DMS53 treated with DMSO at 0.1 percent for 48 hours (cell line): ENCODE data around the gene CCDC40.

ENCODE experiments used
- DNase-seq: peaks from one replicate; lab custom pipeline; 2025; ENCODE audit not compliant: unreplicated experiment; lab: John Stamatoyannopoulos, UW

Gene CCDC40

DNA sequence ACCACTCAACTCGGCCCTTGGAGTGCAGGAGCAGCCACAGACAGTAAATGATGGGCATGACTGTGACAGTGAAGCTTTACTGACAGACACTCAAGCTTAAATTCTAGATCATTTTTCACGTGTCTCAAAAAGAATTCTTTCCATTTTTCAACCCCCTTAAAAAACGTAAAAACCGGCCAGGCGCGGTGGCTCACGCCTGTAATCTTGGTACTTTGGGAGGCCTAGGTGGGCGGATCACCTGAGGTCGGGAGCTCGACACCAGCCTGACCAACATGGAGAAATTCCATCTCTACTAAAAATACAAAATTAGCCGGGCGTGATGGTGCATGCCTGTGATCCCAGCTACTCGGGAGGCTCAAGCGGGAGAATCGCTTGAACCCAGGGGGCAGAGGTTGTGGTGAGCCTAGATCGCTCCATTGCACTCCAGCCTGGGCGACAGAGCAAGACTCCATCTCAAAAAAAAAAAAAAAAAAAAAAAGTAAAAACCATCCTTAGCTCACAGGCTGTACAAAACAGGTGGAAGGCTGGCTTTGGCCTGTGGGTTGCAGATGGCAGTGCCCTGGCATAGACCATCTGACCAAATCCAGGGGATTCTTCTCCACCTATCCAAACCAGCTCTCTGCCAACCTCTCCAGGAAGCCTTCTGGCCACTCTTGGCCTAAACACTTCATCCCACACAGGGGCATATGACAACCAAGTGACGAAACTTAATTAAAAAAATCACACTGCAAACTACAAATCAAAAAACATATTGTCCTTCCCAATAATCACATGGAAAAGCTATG is 19.0 kb upstream of the CCDC40 start:
- no peak for DNase-seq

DNA sequence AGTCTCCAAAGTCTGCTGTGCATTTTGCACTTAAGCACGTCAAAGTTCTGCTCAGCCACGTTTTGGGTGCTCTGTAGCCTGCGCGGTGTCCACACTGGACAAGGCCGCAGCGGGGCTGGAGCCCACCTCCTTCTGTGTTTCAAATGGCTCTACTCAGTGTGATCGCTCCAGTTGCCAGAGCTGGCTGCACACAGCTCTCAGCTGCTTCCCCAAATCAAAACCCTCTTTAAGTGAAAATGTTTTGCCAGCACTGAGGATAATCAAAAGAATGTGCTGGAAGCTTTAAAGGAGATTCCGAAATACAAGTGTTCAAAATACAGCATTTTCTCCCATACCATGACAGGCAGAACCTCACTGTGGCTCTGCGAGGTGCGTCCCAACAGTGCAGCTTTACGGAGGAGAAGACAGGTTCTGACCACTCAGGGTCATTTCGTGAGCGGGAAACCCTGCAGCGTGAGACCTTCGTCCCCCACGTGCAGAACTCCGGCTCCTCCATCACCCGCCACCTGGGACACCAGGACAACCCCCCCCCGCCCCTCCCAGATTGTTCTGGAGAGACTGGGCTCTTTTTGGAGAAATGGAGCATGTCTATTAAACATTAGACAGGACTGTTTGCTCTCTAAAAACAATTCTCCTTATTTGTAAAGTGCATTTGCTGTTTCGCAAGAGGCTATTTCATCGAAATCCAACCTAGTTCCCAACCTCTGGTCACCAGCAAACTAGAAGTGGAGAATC is 17.4 kb upstream of the CCDC40 start:
- DNase-seq = no peak

DNA sequence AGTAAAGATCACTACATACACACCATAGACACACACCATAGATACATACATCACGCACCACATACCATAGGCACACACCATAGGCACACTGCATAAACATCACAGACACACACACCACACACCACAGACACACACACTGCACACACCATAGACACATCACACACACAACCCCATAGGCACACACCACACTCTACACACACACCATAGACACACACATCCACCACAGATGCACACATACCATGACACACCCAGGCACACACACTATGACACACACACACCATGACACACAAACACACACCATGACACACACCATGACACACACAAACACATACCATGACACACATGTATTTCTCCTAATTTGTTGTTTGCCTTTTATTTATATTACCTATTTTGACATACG is 14.8 kb upstream of the CCDC40 start:
- DNase-seq = no peak

DNA sequence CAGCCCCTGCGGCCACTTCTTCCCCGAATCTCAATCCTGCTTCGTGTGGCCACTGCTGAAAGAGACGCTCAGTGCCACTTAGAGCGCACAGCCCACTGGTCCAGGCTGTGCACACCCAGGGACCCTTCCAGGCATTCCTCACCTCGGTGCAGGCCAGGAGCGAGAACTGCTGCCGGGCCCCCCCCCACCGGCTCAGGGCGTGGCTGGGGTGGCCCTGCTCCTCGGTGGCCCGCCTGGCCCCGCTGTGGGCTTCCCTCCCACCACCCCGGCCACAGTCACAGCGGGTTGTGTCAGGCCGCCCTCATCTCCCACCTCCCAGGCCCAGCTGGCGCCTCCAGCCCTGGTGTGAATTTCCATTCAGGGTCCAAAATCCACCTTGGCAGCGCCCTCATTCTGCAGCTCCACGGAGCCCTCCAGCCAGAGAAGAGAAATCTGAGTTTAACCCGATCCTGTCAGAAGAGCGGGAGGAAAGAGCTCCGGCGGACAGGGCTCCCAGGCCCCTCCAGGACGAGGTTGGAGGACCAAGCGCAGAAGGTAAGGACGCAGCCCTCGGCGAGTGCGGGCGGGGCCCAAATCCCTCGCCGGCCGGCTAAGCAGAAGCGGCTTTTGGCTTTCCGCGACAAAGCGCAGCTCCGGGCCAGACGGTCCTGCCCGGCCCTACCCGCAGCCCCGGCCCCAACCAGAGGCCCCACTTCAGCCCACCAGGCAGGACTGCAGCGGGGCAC is 12.8 kb upstream of the CCDC40 start:
- no peak for DNase-seq

DNA sequence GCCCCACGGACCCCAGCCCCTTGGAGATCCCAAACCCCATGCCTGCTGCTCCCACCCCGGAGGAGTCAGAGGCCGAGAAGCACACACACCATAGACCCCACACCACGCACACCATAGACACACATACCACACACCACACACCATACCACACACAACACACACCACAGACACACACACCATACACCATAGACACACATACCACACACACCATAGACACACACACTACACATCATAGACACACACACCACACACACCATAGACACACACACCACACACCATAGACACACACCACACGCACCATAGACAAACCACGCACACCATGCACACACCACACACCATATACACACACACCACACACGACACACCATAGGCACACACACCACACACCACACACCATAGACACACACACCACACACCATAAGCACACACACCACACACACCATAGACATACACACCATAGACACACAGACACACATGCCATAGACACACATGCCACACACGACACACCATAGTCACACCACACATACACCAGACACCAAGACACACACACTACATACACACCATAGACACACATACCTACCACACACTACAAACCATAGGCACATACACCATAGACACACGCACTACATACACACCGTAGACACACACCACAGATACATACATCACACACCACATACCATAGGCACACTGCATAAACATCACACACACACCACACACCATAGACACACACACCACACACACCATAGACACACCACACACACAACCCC is 12.1 kb upstream of the CCDC40 start:
- DNase-seq = no peak

DNA sequence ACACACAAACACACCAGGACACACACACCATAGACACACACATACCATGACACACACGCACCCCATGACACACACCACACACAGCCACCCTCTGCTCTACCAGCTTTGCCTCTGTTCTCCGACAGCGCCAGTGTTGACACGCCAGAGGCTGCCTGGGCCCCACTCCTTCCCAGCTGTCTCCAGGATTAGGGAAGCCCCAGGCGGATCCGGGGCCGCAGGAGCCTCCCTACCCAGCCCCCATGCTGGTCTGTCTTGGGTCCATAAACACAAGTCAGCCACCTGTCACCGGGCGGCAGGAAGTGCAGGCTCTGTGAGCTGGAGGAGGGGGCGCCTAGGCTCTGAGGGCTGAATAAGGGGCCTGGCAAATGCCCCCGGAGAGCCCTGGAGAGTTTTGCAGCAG is 11.3 kb upstream of the CCDC40 start:
- DNase-seq = peak; percentile 31

DNA sequence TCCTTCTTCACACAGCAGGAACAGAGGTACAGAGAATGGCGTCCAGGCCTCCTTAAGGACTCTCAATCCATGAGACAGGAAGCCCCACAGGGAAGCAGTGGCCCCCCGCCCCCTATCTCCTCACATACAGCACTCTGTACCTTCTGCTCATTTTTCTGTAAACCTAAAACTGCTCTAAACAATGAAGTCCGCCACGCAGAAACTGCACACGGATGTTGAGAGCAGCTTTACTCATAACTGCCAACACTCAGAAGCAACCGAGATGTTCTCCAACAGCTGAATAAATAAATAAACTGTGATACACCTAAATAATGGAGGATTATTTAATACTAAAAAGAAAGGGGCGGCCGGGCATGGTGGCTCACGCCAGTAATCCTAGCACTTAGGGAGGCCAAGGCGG is 10.6 kb upstream of the CCDC40 start:
- no peak for DNase-seq

DNA sequence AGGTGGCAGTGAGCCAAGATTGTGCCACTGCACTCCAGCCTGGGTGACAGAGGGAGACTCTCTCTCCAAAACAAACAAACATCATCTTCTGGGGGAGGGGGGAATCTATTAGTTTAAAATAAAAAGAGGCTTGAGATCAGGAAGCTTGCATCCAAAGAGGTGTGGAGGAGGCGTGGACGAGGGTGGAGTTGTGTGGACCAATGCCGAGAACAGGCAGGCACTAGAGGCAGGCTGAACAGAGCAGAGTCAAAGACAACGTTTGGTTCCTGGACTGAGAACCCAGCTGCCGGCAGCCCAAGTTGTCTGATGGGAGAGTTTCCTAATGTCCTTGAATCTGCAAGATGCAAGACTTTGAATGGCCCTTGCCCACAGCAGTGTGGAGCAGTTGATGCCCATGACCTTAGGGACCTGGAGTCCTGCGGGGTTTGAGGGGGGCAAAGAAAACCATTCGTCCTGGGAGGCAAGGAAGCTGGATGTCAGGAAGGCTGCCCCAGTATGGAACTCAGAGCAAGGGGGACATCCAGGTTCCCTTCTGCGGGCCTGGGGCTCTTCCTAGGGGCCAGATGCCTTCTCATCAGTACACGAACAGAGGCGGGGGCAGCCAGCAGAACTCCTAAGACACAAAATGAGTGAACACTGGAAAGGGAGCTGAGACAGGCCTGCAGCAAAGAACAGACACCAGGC is 9.9 kb upstream of the CCDC40 start:
- peak; percentile 29 for DNase-seq

DNA sequence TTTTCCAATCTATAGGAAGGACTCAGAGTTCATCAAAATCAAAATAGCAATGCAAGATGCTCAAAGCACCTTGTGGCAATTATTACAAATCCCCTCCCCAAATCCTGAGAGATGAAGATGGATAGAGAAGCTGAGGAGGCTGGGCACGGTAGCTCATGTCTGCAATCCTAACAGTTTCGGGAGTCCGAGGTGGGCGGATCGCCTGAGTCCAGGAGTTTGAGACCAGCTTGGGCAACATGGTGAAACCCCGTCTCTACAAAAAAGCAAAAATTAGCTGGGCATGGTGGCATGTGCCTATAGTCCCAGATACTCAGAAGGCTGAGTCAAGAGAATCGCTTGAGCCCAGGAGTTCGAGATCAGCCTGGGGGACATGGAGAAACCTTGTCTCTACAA is 9.4 kb upstream of the CCDC40 start:
- no peak for DNase-seq

DNA sequence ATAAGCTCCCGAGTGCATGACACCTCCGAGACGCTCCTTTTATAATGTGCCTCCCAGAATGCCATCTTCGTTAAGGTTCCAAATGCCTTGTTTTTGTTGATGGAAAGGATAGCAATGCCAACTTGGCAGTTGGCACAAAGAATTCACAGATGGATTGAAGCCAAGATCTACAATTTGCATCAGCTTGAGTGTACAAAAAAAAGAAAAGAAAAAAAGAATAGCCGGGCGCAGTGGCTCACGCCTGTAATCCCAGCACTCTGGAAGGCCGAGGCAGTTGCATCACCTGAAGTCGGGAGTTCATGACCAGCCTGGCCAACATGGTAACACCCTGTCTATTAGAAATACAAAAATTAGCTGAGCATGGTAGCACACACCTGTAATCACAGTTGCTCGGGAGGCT is 8.4 kb upstream of the CCDC40 start:
- no peak for DNase-seq

DNA sequence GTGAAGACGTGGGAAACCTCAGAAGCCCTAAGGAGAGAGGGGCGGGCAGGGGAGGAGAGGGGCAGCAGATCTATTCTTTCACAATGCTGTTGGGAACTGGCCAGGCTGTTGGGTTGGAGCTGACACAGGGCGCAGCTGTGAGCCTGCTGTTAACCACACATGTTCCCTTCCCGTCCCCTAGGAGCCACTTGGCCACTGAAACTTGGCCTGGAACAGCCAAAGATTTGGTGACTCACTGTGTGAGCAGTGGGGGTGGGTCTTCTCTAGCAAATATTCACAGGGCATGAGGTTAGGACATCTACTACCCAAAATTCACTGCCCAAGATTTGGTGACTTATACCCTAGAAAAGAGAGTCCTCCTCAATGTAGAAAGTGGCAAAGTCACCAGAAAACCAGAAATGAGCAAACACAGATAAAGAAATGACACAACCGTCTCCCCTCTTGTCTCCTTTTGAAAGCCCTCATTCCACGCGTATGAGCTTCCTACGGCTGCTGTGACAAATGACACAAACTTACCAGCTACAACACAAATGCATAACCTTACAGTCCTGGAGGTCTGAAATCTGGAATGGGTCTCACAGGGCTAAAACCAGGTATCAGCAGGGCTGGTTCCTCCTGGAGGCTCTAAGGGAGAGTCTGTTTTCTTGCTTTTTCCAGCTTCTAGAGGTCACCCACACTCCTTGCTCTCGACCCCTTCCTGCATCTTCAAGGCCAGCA is 7.0 kb upstream of the CCDC40 start:
- DNase-seq = no peak

DNA sequence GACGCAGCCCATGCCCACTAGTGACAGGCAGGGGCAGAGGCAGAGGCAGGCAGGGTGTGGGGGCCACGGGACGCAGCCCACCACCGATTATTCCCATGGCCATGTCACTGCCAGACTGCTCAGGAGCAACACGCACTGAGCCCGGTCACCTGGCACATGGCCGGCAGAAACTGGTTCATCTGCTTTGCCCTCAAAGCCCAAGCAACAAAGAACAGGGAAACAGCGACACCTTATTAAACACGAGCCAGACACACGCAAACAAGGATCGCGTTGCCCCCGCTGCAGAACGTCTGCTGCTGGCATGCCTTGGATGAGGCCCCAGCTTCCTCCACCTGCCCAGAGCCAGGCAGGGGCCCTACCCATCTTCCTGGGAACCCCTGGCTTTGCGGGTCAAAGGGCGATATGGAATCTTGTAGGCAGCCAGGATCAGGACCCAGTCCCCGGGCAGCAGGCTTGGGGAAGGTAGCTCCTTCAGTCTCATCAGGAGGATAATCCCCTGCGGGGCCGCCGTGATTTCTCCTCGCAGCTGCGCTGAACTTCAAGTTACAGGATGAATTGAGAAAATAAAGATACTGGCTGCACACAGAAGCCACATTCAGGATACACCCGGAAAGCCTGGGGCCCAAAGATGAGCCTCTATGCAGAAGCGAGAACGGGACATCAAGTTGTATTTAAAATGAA is 5.6 kb upstream of the CCDC40 start:
- peak; percentile 85 for DNase-seq

DNA sequence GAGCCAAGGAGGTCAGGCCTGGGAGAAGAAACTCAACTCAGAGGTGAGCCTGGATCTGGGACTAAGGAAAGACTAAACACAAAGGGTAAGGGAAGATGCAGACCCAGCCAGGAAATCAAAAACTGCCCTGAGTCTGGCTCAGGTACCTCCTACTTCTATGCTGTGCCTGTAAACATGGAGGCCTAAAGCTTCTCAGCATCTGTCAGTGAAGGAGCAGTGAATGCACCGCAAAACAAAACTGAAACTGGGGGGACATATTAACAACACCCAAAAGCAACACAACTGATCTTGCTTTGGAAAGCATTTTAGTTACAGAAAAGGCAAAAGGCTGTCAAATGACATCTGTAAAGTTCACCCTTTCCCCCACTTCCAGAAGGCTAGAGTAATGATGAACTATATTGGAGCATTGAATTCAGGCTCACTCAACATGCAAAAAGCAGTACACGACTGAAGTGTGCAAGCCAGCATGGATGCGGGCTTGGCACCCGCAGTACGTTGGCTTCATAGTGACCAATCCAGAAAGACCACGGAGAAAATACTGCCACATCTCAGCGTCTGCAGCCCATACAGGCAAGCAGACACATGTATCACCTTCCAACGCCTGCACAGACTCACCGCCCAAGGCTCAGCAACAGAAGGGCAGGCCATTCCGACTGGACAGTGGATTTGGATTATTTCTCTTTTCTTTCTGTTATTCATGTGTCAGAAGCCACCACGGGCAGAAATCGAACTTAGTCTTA is 4.6 kb upstream of the CCDC40 start:
- DNase-seq = peak; percentile 14

DNA sequence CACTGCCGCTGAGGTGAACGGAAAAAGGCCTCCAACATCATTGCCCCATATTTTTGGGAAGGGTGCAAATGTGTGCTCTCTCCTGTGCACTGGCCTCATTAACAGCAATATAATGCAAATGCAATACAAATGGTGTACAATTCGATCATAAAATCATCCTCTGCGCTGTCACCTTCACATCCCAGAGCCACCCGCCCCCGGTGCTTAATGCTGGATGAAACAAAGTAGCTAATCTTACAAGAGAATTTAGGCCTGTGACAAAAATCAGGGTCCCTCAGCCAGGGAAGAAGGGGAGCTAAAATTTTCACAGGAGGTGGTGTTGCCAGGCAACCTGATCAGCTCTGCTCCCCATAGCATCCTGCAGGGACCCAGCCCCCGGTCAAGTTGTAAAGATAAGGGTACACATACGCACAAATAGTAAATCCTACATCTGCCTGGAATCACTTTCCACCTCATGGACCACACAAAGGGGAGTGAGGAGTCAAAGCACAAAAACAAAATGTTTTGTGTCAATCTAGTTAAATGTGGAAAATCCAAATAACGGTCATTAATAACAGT is 3.7 kb upstream of the CCDC40 start:
- DNase-seq = no peak

DNA sequence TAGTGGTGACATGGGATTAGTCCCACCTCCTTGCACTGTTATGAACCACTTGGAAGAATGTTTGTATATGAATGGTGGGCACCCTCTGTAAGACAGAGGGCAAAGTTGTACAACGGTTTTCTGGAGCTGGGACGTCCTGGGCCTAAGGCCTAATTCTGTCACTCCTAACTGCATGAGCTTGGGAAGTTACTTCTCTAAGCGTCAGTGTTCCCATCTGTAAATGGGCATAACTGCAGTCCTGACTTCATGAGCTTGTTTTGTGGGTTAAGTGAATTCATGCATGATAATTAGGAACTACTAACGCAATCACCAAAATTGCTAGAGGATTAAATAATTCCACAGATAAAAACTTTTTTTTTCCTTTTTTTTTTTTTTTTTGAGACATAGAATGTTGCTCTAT is 2.6 kb upstream of the CCDC40 start:
- DNase-seq = no peak

DNA sequence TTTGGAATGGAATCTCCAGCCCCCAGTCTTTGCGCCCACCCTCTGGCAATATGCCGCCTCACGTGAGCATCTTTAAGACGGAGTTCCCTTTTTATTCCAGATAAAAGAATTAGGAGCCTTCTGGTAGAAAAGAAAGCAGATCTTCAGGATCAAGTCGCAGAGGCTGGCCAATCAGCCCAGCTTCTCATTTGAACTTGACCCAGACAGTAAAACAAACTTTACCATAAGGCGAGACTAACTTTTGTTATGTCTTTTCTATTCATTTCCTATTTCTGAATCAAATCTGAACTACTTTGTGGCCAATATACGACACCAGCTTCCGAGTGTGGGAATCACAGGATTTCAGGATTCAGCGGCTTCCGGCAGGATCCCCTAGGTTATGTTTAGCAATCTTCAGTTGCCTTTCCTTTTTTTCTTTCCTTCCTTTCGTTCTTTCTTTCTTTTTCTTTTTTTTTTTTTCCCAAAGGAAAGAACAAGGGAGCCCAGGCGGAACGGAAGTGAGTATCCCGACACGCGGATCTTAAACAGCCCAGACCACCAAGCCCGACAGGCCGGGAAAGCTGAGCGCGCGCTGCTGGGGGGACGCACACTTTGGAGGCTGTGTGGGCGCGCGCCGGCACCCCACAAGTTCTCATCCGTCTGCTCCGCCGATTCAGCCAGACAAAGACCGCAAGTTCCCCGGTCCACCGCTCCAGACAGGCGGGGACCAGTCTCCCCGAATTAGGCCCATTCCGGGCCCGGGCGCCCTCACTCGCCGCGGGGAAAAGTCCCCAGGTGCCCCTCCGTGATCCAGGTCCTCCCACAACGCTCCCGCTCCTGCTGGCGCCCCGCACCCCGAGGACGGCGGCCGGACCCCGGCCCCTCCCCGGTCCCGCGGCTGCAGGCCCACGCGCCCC is 1.4 kb upstream of the CCDC40 start:
- no peak for DNase-seq

DNA sequence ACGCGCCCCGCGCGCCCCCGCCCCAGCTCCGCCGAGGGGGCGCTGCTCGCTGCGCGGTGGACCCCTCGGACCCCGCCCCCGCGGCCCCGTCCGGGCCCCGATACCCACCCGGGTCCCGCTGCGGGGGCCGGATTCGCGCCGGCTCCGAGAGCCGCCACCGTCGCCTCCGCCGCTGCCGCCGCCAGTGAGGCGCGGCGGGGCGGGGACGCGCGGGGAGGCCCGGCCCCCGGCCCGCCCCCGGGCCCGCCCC is 830 bp upstream of the CCDC40 start, which contains the start of gene TBC1D16:
TSS of gene TBC1D16 (minus strand) at position 186 of the 250 bp plus-strand sequence. CDS start 22,325 bp downstream, outside the sequence.
- DNase-seq = no peak
